ENCODE results near the gene CEP95.
"Not testable (repeated sequence)": the region's sequence is repeated elsewhere in the genome, so short reads cannot be mapped to it uniquely, and the experiment has no call there.

Gene CEP95

GRCh38 chr17:64572682-64573154 lies 65.9 kb downstream of the CEP95 start:
- no peak for DNase-seq (ENCODE audit: low spot score)

GRCh38 chr17:64573214-64573613 lies 66.4 kb downstream of the CEP95 start:
- DNase-seq (ENCODE audit: low spot score), result no peak

GRCh38 chr17:64574646-64575045 lies 67.9 kb downstream of the CEP95 start:
- DNase-seq (ENCODE audit: low spot score), result no peak

GRCh38 chr17:64575431-64575830 lies 68.7 kb downstream of the CEP95 start:
- DNase-seq (ENCODE audit: low spot score), result no peak

- DNase-seq (ENCODE audit: low spot score), result not testable (repeated sequence)
Measured at GRCh38 chr17:64577025-64577424, 70.2 kb downstream of the CEP95 start.

GRCh38 chr17:64579917-64580316 lies 73.1 kb downstream of the CEP95 start:
- no peak for DNase-seq (ENCODE audit: low spot score)

- DNase-seq (ENCODE audit: low spot score), result no peak
Measured at GRCh38 chr17:64580384-64581315, 73.9 kb downstream of the CEP95 start.

GRCh38 chr17:64583038-64583437 lies 76.3 kb downstream of the CEP95 start:
- no peak for DNase-seq (ENCODE audit: low spot score)

GRCh38 chr17:64585146-64585545 lies 78.4 kb downstream of the CEP95 start:
- DNase-seq (ENCODE audit: low spot score), result no peak

Measured in D341Med (cell line).